HG02759 (cell line): Measurements from ENCODE around the gene CTNNA3.
"Not testable (repeated sequence)": the region's sequence is repeated elsewhere in the genome, so short reads cannot be mapped to it uniquely, and the experiment has no call there.

Experiments
- ATAC-seq: cut with Tn5 transposase; IDR thresholded peaks from one replicate; pipeline ENCODE4 v1.9.1; 2021; ENCODE audit warnings: mild to moderate bottlenecking, moderate library complexity; ENCODE audit not compliant: unreplicated experiment

CTNNA3 gene

GRCh38 chr10:66472156-66472555 is 1223.8 kb downstream of the CTNNA3 start:
- no peak for ATAC-seq

- ATAC-seq = no peak
Measured at GRCh38 chr10:66467042-66467441, 1229.0 kb downstream of the CTNNA3 start.

GRCh38 chr10:66466622-66467021 is 1229.4 kb downstream of the CTNNA3 start:
- no peak for ATAC-seq

- no peak for ATAC-seq
Measured at GRCh38 chr10:66463611-66464010, 1232.4 kb downstream of the CTNNA3 start.

- ATAC-seq = no peak
Measured at GRCh38 chr10:66457629-66458028, 1238.4 kb downstream of the CTNNA3 start.

GRCh38 chr10:66455304-66455703 is 1240.7 kb downstream of the CTNNA3 start:
- no peak for ATAC-seq

GRCh38 chr10:66440568-66440967 is 1255.4 kb downstream of the CTNNA3 start:
- ATAC-seq = no peak

- ATAC-seq = no peak
Measured at GRCh38 chr10:66414943-66415342, 1281.1 kb downstream of the CTNNA3 start.

- ATAC-seq = no peak
Measured at GRCh38 chr10:66405566-66405965, 1290.4 kb downstream of the CTNNA3 start.

GRCh38 chr10:66398669-66399068 is 1297.3 kb downstream of the CTNNA3 start:
- no peak for ATAC-seq

- ATAC-seq = no peak
Measured at GRCh38 chr10:66394342-66395063, 1301.5 kb downstream of the CTNNA3 start.

- ATAC-seq = no peak
Measured at GRCh38 chr10:66390926-66391325, 1305.1 kb downstream of the CTNNA3 start.

GRCh38 chr10:66381045-66381444 is 1315.0 kb downstream of the CTNNA3 start:
- no peak for ATAC-seq

- no peak for ATAC-seq
Measured at GRCh38 chr10:66378117-66378876, 1317.7 kb downstream of the CTNNA3 start.

- no peak for ATAC-seq
Measured at GRCh38 chr10:66368146-66368545, 1327.8 kb downstream of the CTNNA3 start.

GRCh38 chr10:66366163-66366562 is 1329.8 kb downstream of the CTNNA3 start:
- ATAC-seq = no peak

- ATAC-seq = no peak
Measured at GRCh38 chr10:66365686-66366085, 1330.3 kb downstream of the CTNNA3 start.

GRCh38 chr10:66362522-66362921 is 1333.5 kb downstream of the CTNNA3 start:
- ATAC-seq = no peak

- ATAC-seq = not testable (repeated sequence)
Measured at GRCh38 chr10:66353822-66354221, 1342.2 kb downstream of the CTNNA3 start.

GRCh38 chr10:66353422-66353821 is 1342.6 kb downstream of the CTNNA3 start:
- no peak for ATAC-seq

- ATAC-seq = no peak
Measured at GRCh38 chr10:66350622-66351399, 1345.2 kb downstream of the CTNNA3 start.

- ATAC-seq = no peak
Measured at GRCh38 chr10:66349726-66350125, 1346.3 kb downstream of the CTNNA3 start.
